Eye (tissue), 1 donor: ENCODE results near the gene APBA3.

Experiments
- DNase-seq: peaks from one replicate; pipeline ENCODE4 v3.0.0-alpha.2; 2015

Gene APBA3

DNA sequence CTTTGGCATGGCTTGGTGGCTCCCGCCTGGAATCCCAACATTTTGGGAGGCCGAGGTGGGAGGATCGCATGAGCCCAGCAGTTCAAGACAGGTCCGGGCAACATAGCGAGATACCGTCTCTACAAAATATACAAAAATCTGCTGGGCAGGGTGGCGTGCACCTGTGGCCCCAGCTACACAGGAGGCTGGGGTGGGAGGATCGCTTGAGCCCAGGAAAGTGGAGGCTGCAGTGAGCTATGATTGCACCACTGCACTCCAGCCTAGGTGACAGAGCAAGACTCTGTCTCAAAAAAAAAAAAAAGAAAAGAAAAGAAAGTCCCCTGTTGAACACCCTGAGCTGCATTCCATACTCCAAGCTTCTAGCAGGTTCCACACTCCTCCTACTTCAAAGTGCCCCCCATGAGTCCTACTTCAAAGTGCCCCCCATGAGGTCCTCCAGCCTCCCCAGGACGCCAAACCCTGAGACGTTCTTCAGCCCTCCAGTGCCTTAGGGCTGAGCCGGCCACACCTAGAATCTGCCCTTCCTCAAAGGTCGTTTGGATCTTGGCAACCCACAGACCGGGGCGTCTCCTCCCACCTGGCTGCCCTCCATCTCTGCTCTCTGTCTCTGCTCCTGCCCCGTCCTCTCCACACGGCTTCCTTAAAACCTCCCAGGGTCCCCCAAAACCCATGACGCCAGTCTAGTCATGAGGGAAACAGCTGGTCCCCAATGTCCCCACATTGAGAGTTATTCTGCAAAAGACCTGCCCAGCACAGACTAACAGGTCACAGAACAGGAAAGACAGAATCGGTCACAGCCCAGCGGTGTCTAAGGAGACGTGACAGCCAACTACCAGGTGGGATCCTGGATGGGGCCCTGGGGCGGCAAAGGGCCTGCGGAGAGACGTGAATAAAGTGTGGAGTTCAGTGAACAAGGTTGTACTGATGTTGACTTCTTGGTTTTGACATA, 48.6 kb downstream of the APBA3 start:
- no peak for DNase-seq

DNA sequence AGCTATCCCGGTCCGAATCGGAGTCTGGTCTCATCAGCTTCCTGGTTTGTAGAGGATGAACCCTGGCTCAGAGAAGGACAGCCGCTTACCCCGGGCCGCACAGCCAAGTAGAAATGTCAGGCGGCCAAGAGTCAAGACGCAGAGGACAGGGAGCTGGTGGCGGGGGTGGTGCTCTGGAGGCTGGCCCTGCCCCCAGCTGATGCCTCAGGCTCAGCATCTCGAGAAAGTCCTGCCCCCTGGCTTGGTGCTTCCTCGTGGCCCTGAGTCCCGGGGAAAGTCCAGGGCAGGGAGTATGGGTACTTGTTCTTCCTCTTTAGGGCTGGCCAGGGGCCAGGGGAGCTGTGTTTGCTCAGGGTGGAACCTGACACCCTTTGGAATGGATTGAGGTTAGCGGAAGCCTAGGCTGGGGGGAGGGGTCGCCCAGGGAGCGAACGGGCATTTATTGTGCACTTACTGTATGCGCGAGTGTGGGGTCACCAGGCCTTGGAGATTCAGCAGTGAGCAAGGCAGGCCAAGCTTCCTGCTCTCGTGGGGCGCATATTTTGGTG, 51.2 kb downstream of the APBA3 start:
- no peak for DNase-seq

DNA sequence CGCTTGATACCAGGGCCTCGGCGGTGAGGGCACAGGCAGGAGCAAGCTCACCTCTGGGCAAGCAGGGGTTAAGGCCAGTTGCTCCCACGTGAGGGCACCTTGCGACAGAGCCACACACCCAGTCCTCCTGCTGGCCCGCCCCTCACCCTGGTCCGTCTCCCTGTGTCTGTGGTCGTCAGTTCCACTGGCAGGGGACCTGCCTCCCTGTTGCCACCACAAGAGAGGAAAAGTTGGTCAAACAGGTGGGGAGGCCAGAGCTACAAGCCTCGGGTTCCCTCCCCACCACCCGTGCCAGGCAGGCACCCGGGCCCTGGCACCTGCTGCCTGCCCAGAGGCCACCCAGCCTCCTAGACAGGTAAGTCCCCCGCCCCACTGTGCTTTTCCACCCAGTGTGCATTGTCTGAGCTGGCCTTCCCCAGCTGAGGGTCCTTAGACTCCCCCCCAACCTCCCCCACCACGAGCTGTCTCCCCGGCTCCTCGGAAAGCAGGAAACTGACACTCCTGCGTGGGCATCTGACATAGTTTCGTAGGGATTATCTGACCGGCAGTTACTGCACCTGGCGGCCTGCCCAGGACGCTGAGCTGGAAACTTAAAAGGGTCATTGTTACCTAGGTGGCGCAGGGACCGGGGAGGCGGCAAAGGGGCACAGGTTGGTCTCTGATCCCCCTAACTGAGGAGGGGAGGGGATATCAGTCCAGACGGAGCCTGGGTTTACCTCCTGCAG, 53.1 kb downstream of the APBA3 start, which contains the start of gene TJP3:
Gene TJP3 (plus strand): TSS at position 178 of the 725 bp plus-strand sequence. CDS start 20,049 bp downstream, outside the sequence.
- no peak for DNase-seq

GRCh38 chr19:3707868-3708206, 53.7 kb downstream of the APBA3 start:
- DNase-seq = no peak

- DNase-seq = no peak
Measured at GRCh38 chr19:3701200-3701599, 60.3 kb downstream of the APBA3 start.
